Liver (tissue), 9 donors: ENCODE measurements around the gene SSBP2. TPM values are rescaled to one million over a fixed set of nuclear protein-coding genes. Genes with fewer than 3 reads are reported as not detected.

Experiments used
- DNase-seq: peaks from one replicate; pipeline ENCODE4 v3.0.0-alpha.2; 2017; ENCODE audit warnings: low spot score
- H3K27ac ChIP-seq, 2 donors: one replicate each; pipeline ENCODE4 v1.7.0; 2013; ENCODE audit warnings: inconsistent platforms in 2 of 2, low read length in 2 of 2, control low read depth in 1 of 2, low read depth in 1 of 2, mild to moderate bottlenecking in 1 of 2
- H3K27me3 ChIP-seq, 4 donors: one replicate each; pipeline versions ENCODE4 v1.6.1 to v1.7.0; 2013; ENCODE audit warnings: low read length in 3 of 4, inconsistent platforms in 1 of 4, mild to moderate bottlenecking in 1 of 4, moderate library complexity in 1 of 4; ENCODE audit not compliant: control insufficient read depth in 4 of 4, insufficient read depth in 4 of 4
- H3K36me3 ChIP-seq, 4 donors: one replicate each; pipeline versions ENCODE4 v1.6.1 to v1.7.0; 2013; ENCODE audit warnings: low read length in 3 of 4, mild to moderate bottlenecking in 3 of 4, low read depth in 1 of 4, moderate library complexity in 1 of 4; ENCODE audit not compliant: control insufficient read depth in 4 of 4, insufficient read depth in 3 of 4
- H3K4me1 ChIP-seq, 4 donors: one replicate each; pipeline versions ENCODE4 v1.6.1 to v1.7.0; 2013; ENCODE audit warnings: low read length in 3 of 4, mild to moderate bottlenecking in 3 of 4, moderate library complexity in 1 of 4; ENCODE audit not compliant: control insufficient read depth in 4 of 4, insufficient read depth in 4 of 4
- H3K4me3 ChIP-seq, 3 donors: one replicate each; pipeline versions ENCODE4 v1.6.1 to v1.7.0; 2013; ENCODE audit warnings: low read length in 3 of 3, control low read depth in 1 of 3, low read depth in 1 of 3, mild to moderate bottlenecking in 1 of 3
- H3K9ac ChIP-seq, 2 donors: one replicate each; pipeline ENCODE4 v1.7.0; 2013; ENCODE audit warnings: low read length in 2 of 2, mild to moderate bottlenecking in 2 of 2, moderate library complexity in 2 of 2, control low read depth in 1 of 2, low read depth in 1 of 2
- H3K9me3 ChIP-seq, 4 donors: one replicate each; pipeline versions ENCODE4 v1.6.1 to v1.7.0; 2013; ENCODE audit warnings: low read length in 3 of 4; ENCODE audit not compliant: control insufficient read depth in 4 of 4
- ATF3 ChIP-seq: IDR thresholded peaks from 2 replicates; pipeline ENCODE4 v1.6.1; 2016; ENCODE audit warnings: antibody characterized with exemption
- CTCF ChIP-seq: fragments of 150-350 bp; IDR thresholded peaks from 2 replicates; pipeline ENCODE4 v1.5.1; 2017; ENCODE audit warnings: improper control_type of control experiment, low read depth, low read length; ENCODE audit not compliant: missing input control
- EGR1 ChIP-seq, 2 donors: IDR thresholded peaks; 2 replicates each; pipeline ENCODE4 v1.6.1; 2016 to 2018; ENCODE audit warnings: antibody characterized with exemption in 2 of 2, low read depth in 2 of 2
- FOXA1 ChIP-seq: IDR thresholded peaks from 2 replicates; pipeline ENCODE4 v1.6.1; 2016; ENCODE audit warnings: antibody characterized with exemption
- FOXA2 ChIP-seq: IDR thresholded peaks from 2 replicates; pipeline ENCODE4 v1.6.1; 2016; ENCODE audit warnings: antibody characterized with exemption
- GABPA ChIP-seq, 2 donors: IDR thresholded peaks in 1 of 2; conservative IDR thresholded peaks in 1 of 2; 2 replicates each; pipeline ENCODE4 v1.6.1; 2016; ENCODE audit warnings: antibody characterized with exemption in 2 of 2, mild to moderate bottlenecking in 1 of 2, moderate library complexity in 1 of 2
- HNF4A ChIP-seq, 2 donors: conservative IDR thresholded peaks; 2 replicates each; pipeline ENCODE4 v1.6.1; 2016; ENCODE audit warnings: antibody characterized with exemption in 2 of 2, mild to moderate bottlenecking in 2 of 2
- HNF4G ChIP-seq: IDR thresholded peaks from 2 replicates; pipeline ENCODE4 v1.6.1; 2016; ENCODE audit warnings: antibody characterized with exemption
- JUND ChIP-seq, 2 donors: IDR thresholded peaks; 2 replicates each; pipeline ENCODE4 v1.6.1; 2016; ENCODE audit warnings: antibody characterized with exemption in 2 of 2
- MAX ChIP-seq: IDR thresholded peaks from 2 replicates; pipeline ENCODE4 v1.6.1; 2016; ENCODE audit warnings: antibody characterized with exemption
- NR2F2 ChIP-seq: IDR thresholded peaks from 2 replicates; pipeline ENCODE4 v1.6.1; 2016; ENCODE audit warnings: antibody characterized with exemption
- RAD21 ChIP-seq, 2 donors: IDR thresholded peaks; 2 replicates each; pipeline ENCODE4 v1.6.1; 2016; ENCODE audit warnings: antibody characterized with exemption in 2 of 2, mild to moderate bottlenecking in 2 of 2
- REST ChIP-seq: IDR thresholded peaks from 2 replicates; pipeline ENCODE4 v1.6.1; 2016; ENCODE audit warnings: antibody characterized with exemption, mild to moderate bottlenecking
- RXRA ChIP-seq, 2 donors: IDR thresholded peaks; 2 replicates each; pipeline ENCODE4 v1.6.1; 2017 to 2018; ENCODE audit warnings: antibody characterized with exemption in 2 of 2, mild to moderate bottlenecking in 1 of 2
- SP1 ChIP-seq: IDR thresholded peaks from 2 replicates; pipeline ENCODE4 v1.6.1; 2018; ENCODE audit warnings: antibody characterized with exemption, mild to moderate bottlenecking
- TAF1 ChIP-seq: conservative IDR thresholded peaks from 2 replicates; pipeline ENCODE4 v1.6.1; 2016; ENCODE audit warnings: antibody characterized with exemption, mild to moderate bottlenecking
- YY1 ChIP-seq: IDR thresholded peaks from 2 replicates; pipeline ENCODE4 v1.6.1; 2016; ENCODE audit warnings: antibody characterized with exemption, mild to moderate bottlenecking
- ZBTB33 ChIP-seq: IDR thresholded peaks from 2 replicates; pipeline ENCODE4 v1.6.1; 2016; ENCODE audit warnings: antibody characterized with exemption
- WGBS: extraction: QIAGEN DNeasy Blood & Tissue Kit; methylation state at CpG from one replicate; pipeline ENCODE4 v1.1.7; 2013; 5-methylcytosine and 5-hydroxymethylcytosine counted together
- polyA plus RNA-seq, 2 donors: library from polyadenylated mRNA; stranded (reverse) in 1 of 2; unstranded in 1 of 2; fragments of 200-250 nt in 1 of 2; fragments of >200 nt in 1 of 2; fragmentation: Nextera tagmentation in 1 of 2; extraction: Ambion mirVana in 1 of 2; gene quantifications; one replicate each; pipeline versions ENCODE4 v1.2.1 to v1.2.3, GENCODE V29; 2013 to 2015
- total RNA-seq, 2 donors: library from RNA; depleted of rRNA; stranded (reverse); fragments of >200 nt; gene quantifications; one replicate each; pipeline ENCODE4 v1.2.3, GENCODE V29; 2014
- donor health status: healthy.
- donor health status: healthy.
- donor health status: healthy.
- donor health status: healthy.
- donor health status: healthy.

SSBP2 gene
- total and polyA plus RNA-seq, 4 donors: 2.2 to 10.1 (median 4.1) TPM

- H3K27ac ChIP-seq: no peak overlapping the region
- TF ChIP-seq CTCF: no peak
- WGBS: 86% methylated on average over 1 of the region's 1 CpG
Measured at GRCh38 chr5:81534441-81534840, 216.5 kb downstream of the SSBP2 start.

GRCh38 chr5:81533629-81534405 lies 217.1 kb downstream of the SSBP2 start:
- H3K27me3 ChIP-seq: no peaks in the 10 kb centered on the region
- no peak for DNase-seq
- 91% methylated on average over 2 of the region's 2 CpGs for WGBS
- no peaks in the 10 kb centered on the region for H3K9me3 ChIP-seq
- H3K4me1 ChIP-seq: no peaks in the 10 kb centered on the region
- TF ChIP-seq FOXA2: no peak
- TF ChIP-seq ZBTB33: no peak
- no peak for TF ChIP-seq FOXA1
- no peak for TF ChIP-seq TAF1
- TF ChIP-seq HNF4G: no peak
- no peak for TF ChIP-seq EGR1 (IDR thresholded peaks at IDR 0.05; ENCODE audit: low read depth in 2 of 2)
- no peak for TF ChIP-seq MAX
- no peak for TF ChIP-seq SP1
- TF ChIP-seq YY1: no peak
- TF ChIP-seq NR2F2: no peak
- no peak for TF ChIP-seq HNF4A (conservative IDR thresholded peaks at IDR 0.05)
- no peak for TF ChIP-seq ATF3
- TF ChIP-seq JUND (IDR thresholded peaks at IDR 0.05): no peak
- TF ChIP-seq GABPA (IDR thresholded peaks at IDR 0.05 in 1 of 2, conservative IDR thresholded peaks at IDR 0.05 in 1 of 2): no peak
- TF ChIP-seq REST: no peak
- no peak for TF ChIP-seq RAD21 (IDR thresholded peaks at IDR 0.05)
- no peak for TF ChIP-seq CTCF
- no peak for TF ChIP-seq RXRA (IDR thresholded peaks at IDR 0.05)
- H3K4me3 ChIP-seq: no peak overlapping the region
- H3K27ac ChIP-seq: no peak overlapping the region
- no peak overlapping the region for H3K9ac ChIP-seq
- H3K36me3 ChIP-seq: no peaks in the 10 kb centered on the region

More at GRCh38 chr5:81534441-81534840, 216.5 kb downstream of the SSBP2 start:
- Histone ChIP-seq H3K36me3 (no peaks in the 10 kb centered on the region), H3K4me1 (no peaks in the 10 kb centered on the region), H3K9me3 (no peaks in the 10 kb centered on the region), H3K9ac (no peak overlapping the region), H3K4me3 (no peak overlapping the region), H3K27me3 (no peaks in the 10 kb centered on the region)
- no peak for DNase-seq
